A549 (cell line): ENCODE data around the gene TM4SF1. TPM values are rescaled to one million over a fixed set of nuclear protein-coding genes. Genes with fewer than 3 reads are reported as not detected.
A peak's percentile ranks its signal among the peaks of the same experiment; 100 is the strongest.

ENCODE experiments used
- ATAC-seq, 2 experiments: fragments of 200-7000 bp in 1 of 2; fragments of >200 bp in 1 of 2; cut with Nextera tagmentation in 1 of 2; cut with Tn5 transposase in 1 of 2; 3 replicates each; pipeline versions ENCODE4 v1.8.0 to v1.9.1; 2018 to 2020; ENCODE audit warnings: mild to moderate bottlenecking in 1 of 2, moderate library complexity in 1 of 2
- CTCF ChIA-PET: fragments of 300-600 bp; sonication (Branson Sonifier 250); formaldehyde crosslinking; extraction: SDS; loops from one replicate; lab custom pipeline; 2021; ENCODE audit warnings: antibody characterized with exemption, inconsistent platforms; lab: Yijun Ruan, JAX
- POLR2A ChIA-PET: fragments of 350-600 bp; formaldehyde crosslinking; extraction: SDS; loops from one replicate; lab custom pipeline; 2021; ENCODE audit warnings: antibody characterized with exemption, inconsistent platforms; lab: Yijun Ruan, JAX
- DNase-seq, 2 experiments: peaks; one replicate each; pipeline versions ENCODE4 v3.0.0 to v3.0.0-alpha.2; 2011 to 2016; ENCODE audit warnings: low read depth in 1 of 2, low spot score in 1 of 2
- FAIRE-seq: peaks from 2 replicates; lab custom pipeline; 2011; peaks lifted over from hg19 to GRCh38; lab: Jason Lieb, UNC
- H3K27ac ChIP-seq, 2 experiments: fragments of >200 bp; sonication (Bioruptor Twin); formaldehyde crosslinking; 3 replicates each; pipeline ENCODE4 v1.5.1; 2016 to 2017
- H3K4me1 ChIP-seq: fragments of >200 bp; sonication (Bioruptor Twin); formaldehyde crosslinking; 3 replicates; pipeline ENCODE4 v1.6.1; 2016
- H3K4me2 ChIP-seq: fragments of >200 bp; sonication (Bioruptor Twin); formaldehyde crosslinking; 3 replicates; pipeline ENCODE4 v1.6.1; 2016
- H3K4me3 ChIP-seq: fragments of >200 bp; sonication (Bioruptor Twin); formaldehyde crosslinking; 3 replicates; pipeline ENCODE4 v1.5.1; 2016
- H3K9me3 ChIP-seq: fragments of >200 bp; sonication (Bioruptor Twin); formaldehyde crosslinking; 3 replicates; pipeline ENCODE4 v1.6.1; 2016
- ATOH8 ChIP-seq: fragments of 250-450 bp; sonication (Bioruptor Pico); IDR thresholded peaks from 2 replicates; pipeline ENCODE4 v1.5.0; 2020; ENCODE audit warnings: low read depth, mild to moderate bottlenecking, moderate library complexity
- BCL3 ChIP-seq: fragments of >200 bp; sonication (Bioruptor Twin); formaldehyde crosslinking; IDR thresholded peaks from 3 replicates; pipeline ENCODE4 v1.6.1; 2016
- BHLHE40 ChIP-seq: IDR thresholded peaks from 2 replicates; pipeline ENCODE4 v1.6.1; 2012; ENCODE audit warnings: low read depth, low read length, inconsistent platforms
- CEBPB ChIP-seq, 2 experiments: fragments of >200 bp in 1 of 2; sonication (Bioruptor Twin) in 1 of 2; formaldehyde crosslinking in 1 of 2; IDR thresholded peaks; 2 replicates each; pipeline ENCODE4 v1.6.1; 2012 to 2016
- EHF ChIP-seq: fragments of 250-450 bp; sonication (Bioruptor Pico); IDR thresholded peaks from 2 replicates; pipeline ENCODE4 v1.5.0; 2020; ENCODE audit warnings: mild to moderate bottlenecking
- EP300 ChIP-seq, 2 experiments: fragments of >200 bp; sonication (Bioruptor Twin); formaldehyde crosslinking; IDR thresholded peaks; 2 replicates in 1 of 2; 3 replicates in 1 of 2; pipeline ENCODE4 v1.6.1; 2016 to 2017
- ESRRA ChIP-seq: fragments of 150-350 bp; IDR thresholded peaks from 2 replicates; pipeline ENCODE4 v1.6.1; 2014; ENCODE audit warnings: mild to moderate bottlenecking, low read length, borderline replicate concordance
- FOSB ChIP-seq: fragments of 250-450 bp; sonication (Bioruptor Pico); IDR thresholded peaks from 2 replicates; pipeline ENCODE4 v1.5.0; 2020; ENCODE audit warnings: mild to moderate bottlenecking, moderate library complexity
- FOSL2 ChIP-seq, 2 experiments: fragments of 450-650 bp in 1 of 2; fragments of >200 bp in 1 of 2; sonication (Bioruptor Twin) in 1 of 2; formaldehyde crosslinking; IDR thresholded peaks; 2 replicates each; pipeline versions ENCODE4 v1.5.0 to v1.6.1; 2016 to 2020; ENCODE audit warnings: mild to moderate bottlenecking in 1 of 2, moderate library complexity in 1 of 2
- FOXS1 ChIP-seq: fragments of 250-450 bp; sonication (Bioruptor Pico); IDR thresholded peaks from 2 replicates; pipeline ENCODE4 v1.5.0; 2020; ENCODE audit warnings: mild to moderate bottlenecking, moderate library complexity
- GATA3 ChIP-seq: IDR thresholded peaks from 2 replicates; pipeline ENCODE4 v1.6.1; 2012; ENCODE audit warnings: borderline replicate concordance
- HES2 ChIP-seq: fragments of >200 bp; sonication (Bioruptor Twin); formaldehyde crosslinking; IDR thresholded peaks from 2 replicates; pipeline ENCODE4 v1.6.1; 2016
- HOXB5 ChIP-seq: fragments of 250-450 bp; sonication (Bioruptor Pico); IDR thresholded peaks from 2 replicates; pipeline ENCODE4 v1.5.0; 2020; ENCODE audit warnings: mild to moderate bottlenecking, moderate library complexity
- JUN ChIP-seq, 2 experiments: fragments of >200 bp; sonication (Bioruptor Twin); formaldehyde crosslinking; IDR thresholded peaks; 2 replicates in 1 of 2; 3 replicates in 1 of 2; pipeline ENCODE4 v1.6.1; 2016 to 2017
- JUNB ChIP-seq: fragments of >200 bp; sonication (Bioruptor Twin); formaldehyde crosslinking; IDR thresholded peaks from 2 replicates; pipeline ENCODE4 v1.6.1; 2016
- MAFK ChIP-seq: fragments of 450-650 bp; IDR thresholded peaks from 2 replicates; pipeline ENCODE4 v1.6.1; 2014; ENCODE audit not compliant: partially characterized antibody
- MAX ChIP-seq: IDR thresholded peaks from 2 replicates; pipeline ENCODE4 v1.6.1; 2012
- NPAS2 ChIP-seq: fragments of 250-450 bp; sonication (Bioruptor Pico); IDR thresholded peaks from 2 replicates; pipeline ENCODE4 v1.8.0; 2022; ENCODE audit warnings: mild to moderate bottlenecking, moderate library complexity, borderline replicate concordance
- PBX3 ChIP-seq: IDR thresholded peaks from 2 replicates; pipeline ENCODE4 v1.6.1; 2012
- RAD21 ChIP-seq, 2 experiments: fragments of >200 bp in 1 of 2; sonication (Bioruptor Twin) in 1 of 2; formaldehyde crosslinking in 1 of 2; IDR thresholded peaks in 1 of 2; conservative IDR thresholded peaks in 1 of 2; 2 replicates in 1 of 2; 3 replicates in 1 of 2; pipeline ENCODE4 v1.6.1; 2012 to 2018; ENCODE audit warnings: inconsistent platforms in 1 of 2
- RFX5 ChIP-seq: fragments of 450-650 bp; IDR thresholded peaks from 2 replicates; pipeline ENCODE4 v1.7.1; 2014; ENCODE audit warnings: antibody characterized with exemption, mild to moderate bottlenecking, moderate library complexity
- SMC3 ChIP-seq: fragments of >200 bp; sonication (Bioruptor Twin); formaldehyde crosslinking; IDR thresholded peaks from 3 replicates; pipeline ENCODE4 v1.6.1; 2018; ENCODE audit warnings: inconsistent platforms
- ZFP36 ChIP-seq: fragments of 450-650 bp; IDR thresholded peaks from 2 replicates; pipeline ENCODE4 v1.6.1; 2014; ENCODE audit warnings: borderline replicate concordance; ENCODE audit not compliant: partially characterized antibody
- ZSCAN20 ChIP-seq: fragments of 250-450 bp; sonication (Bioruptor Pico); IDR thresholded peaks from 2 replicates; pipeline ENCODE4 v1.8.0; 2022; ENCODE audit warnings: mild to moderate bottlenecking, moderate library complexity
- WGBS: methylation state at CpG from one replicate; pipeline ENCODE4 v1.1.6; 2017; ENCODE audit errors: missing lambda C conversion rate; 5-methylcytosine and 5-hydroxymethylcytosine counted together
- polyA plus RNA-seq, 4 experiments: library from polyadenylated mRNA; depleted of rRNA in 3 of 4; stranded (reverse); fragments of >200 nt; fragmentation: RNase III in 1 of 4; extraction: RNeasy Plus Mini Kit Qiagen cat#74134 plus additional on column Dnase treatment in 1 of 4; gene quantifications; 2 replicates in 3 of 4; 3 replicates in 1 of 4; pipeline ENCODE4 v1.2.3, GENCODE V29; 2011 to 2017

Gene TM4SF1
- polyA plus RNA-seq, 2 of the 4 experiments (the other 2 are of a cell fraction): 828 to 1,208 TPM

- peaks cover 43% of the 10 kb centered on the region for H3K4me1 ChIP-seq
- FAIRE-seq (peak; percentile 98), DNase-seq (peak in 1 of 2 experiments; percentile 88)
- POLR2A ChIA-PET: interaction anchor here (0.5 to 1.3 kb wide), 4 partner anchors 18 to 155 kb away, joined by 3 to 8 read pairs (median 4); partner anchors contain the start of gene TM4SF1
- 0 out of 3 replicates have a peak overlapping the region, but pooled peaks have one; percentile 5 for H3K4me3 ChIP-seq
- TF ChIP-seq GATA3: peak; percentile 97
- TF ChIP-seq FOXS1 (CRISPR knock-in tag): peak; percentile 98; the same call in 1 of the 2 replicates
- 0 out of 2 replicates have a peak, but pooled peaks have one; percentile 38 for TF ChIP-seq HOXB5 (CRISPR knock-in tag)
- TF ChIP-seq PBX3: peak; percentile 65; the same call in 1 of the 2 replicates
- peak in 1 of 2 experiments; percentile 49; a peak in 1 of 5 replicates for TF ChIP-seq RAD21 (conservative IDR thresholded peaks at IDR 0.05 in 1 of 2, IDR thresholded peaks at IDR 0.05 in 1 of 2)
- TF ChIP-seq EP300 (IDR thresholded peaks at IDR 0.05): peak; percentile 75 to 87; a peak in 4 of 5 replicates
- peak; percentile 97 to 99 for TF ChIP-seq CEBPB (IDR thresholded peaks at IDR 0.05)
- peak; percentile 40 for TF ChIP-seq MAFK
- no peak for TF ChIP-seq FOSB (CRISPR knock-in tag)
- TF ChIP-seq JUN (IDR thresholded peaks at IDR 0.05): peak; percentile 87 to 90; a peak in 3 of 5 replicates
- peak; percentile 97 for TF ChIP-seq BCL3
- TF ChIP-seq ESRRA: no peak
- peak; percentile 51; the same call in 2 of the 3 replicates for TF ChIP-seq SMC3
- TF ChIP-seq MAX: peak; percentile 80
- no peak for TF ChIP-seq RFX5
- TF ChIP-seq BHLHE40: no peak
- TF ChIP-seq HES2: peak; percentile 86; the same call in 1 of the 2 replicates
- TF ChIP-seq FOSL2 (IDR thresholded peaks at IDR 0.05): peak; percentile 89
- peak; percentile 97 for TF ChIP-seq FOSL2 (CRISPR knock-in tag; IDR thresholded peaks at IDR 0.05)
- TF ChIP-seq ZFP36: peak; percentile 55
- TF ChIP-seq ZSCAN20: 0 out of 2 replicates have a peak, but pooled peaks have one; percentile 9
- TF ChIP-seq EHF (CRISPR knock-in tag): peak; percentile 83; the same call in 1 of the 2 replicates
- peak; percentile 96 for TF ChIP-seq JUNB
- no peak for TF ChIP-seq NPAS2
- peak; percentile 23; the same call in 1 of the 2 replicates for TF ChIP-seq ATOH8 (CRISPR knock-in tag)
- TF ChIP-seq, all 56 proteins: peak for 19
- Histone ChIP-seq H3K27ac (peak overlapping the region; percentile 60 to 70), H3K9me3 (peaks cover 8% of the 10 kb centered on the region; the same call in 2 of the 3 replicates), H3K4me2 (peak overlapping the region; percentile 56)
- WGBS: 3% methylated on average over 3 of the region's 3 CpGs
- ATAC-seq: peak; percentile 86 to 97
- CTCF ChIA-PET: interaction anchor here (0.5 to 1.4 kb wide), 7 partner anchors 24 to 316 kb away, joined by 3 to 5 read pairs (median 4); partner anchors contain the start of genes TM4SF1 and TM4SF4
Measured at GRCh38 chr3:149401212-149401925, 23.9 kb upstream of the TM4SF1 start.
